Measurements from ENCODE around the gene TIMMDC1.
"Not testable (repeated sequence)": the region's sequence is repeated elsewhere in the genome, so short reads cannot be mapped to it uniquely, and the experiment has no call there.

TIMMDC1 gene

DNA sequence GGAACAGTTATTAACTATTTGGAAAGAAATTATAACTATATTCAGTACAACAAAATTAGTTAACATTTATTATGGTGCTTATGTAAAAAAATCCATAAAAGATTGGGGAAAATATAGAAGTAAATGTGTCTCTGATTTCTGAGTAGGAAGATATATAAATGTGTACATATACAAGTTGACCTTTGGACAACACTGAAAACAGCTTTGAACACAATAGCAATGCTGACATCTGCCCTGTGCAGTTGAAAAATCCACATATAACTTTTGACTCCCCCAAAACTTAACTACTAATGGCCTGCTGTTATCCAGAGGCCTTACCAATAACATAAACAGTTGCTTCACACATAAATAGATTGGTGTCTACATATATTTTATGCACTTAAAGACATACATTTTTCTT is 12.3 kb downstream of the TIMMDC1 start:
- DNase-seq (ENCODE audit: low read depth), result no peak

DNA sequence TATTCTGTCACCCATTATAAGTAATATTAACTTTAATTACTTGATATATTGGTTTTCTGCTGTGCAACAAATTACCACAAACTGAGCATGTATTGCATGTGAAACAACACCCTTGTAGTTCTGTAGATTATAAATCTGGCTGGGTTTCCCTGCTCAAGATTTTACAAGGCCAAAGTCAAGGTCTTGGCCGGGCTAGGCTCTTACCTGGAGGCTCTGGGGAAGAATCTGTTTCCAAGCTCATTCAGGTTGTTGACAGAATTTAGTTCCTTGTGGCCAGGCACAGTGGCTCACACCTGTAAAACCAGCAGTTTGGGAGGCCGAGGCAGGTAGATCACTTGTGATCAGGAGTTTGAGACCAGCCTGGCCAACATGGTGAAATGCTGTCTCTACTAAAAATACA is 16.3 kb downstream of the TIMMDC1 start:
- no peak for DNase-seq (ENCODE audit: low read depth)

DNA sequence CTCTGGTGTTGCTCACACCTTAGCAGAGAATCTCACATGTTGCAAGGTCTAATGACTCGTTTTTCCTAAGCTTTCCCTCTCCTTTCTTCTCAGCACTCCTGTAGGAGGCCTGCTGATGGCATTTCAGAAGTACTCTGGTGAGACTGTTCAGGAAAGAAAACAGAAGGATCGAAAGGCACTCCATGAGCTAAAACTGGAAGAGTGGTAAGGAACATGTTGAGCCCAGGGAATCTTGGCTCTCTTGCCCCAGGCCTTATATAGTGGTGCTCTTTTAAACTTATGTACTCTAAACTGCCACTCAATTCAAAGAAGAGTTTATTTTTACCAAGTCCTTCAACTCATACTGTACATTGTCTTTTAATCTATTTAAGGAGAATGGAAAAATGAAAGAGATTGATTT is 18.8 kb downstream of the TIMMDC1 start:
- DNase-seq (ENCODE audit: low read depth), result no peak

DNA sequence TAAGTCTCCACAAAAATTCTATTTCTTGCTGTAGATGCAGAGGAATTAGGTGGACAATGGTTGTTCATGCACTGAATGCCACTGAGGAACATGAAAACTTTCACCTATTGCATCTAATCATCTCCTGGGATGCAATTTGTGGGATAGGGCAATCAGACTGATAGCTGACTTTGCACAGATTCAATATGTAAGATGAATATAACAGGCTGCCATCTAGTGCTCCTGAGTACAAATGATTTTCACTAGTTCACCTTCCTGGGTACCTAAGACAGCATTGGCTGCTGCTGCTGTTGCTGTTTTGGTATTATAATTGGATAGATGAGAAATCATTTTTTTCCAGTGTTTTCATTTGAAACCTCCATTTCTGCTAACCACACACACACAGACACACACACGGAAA is 19.7 kb downstream of the TIMMDC1 start:
- DNase-seq (ENCODE audit: low read depth), result no peak

DNA sequence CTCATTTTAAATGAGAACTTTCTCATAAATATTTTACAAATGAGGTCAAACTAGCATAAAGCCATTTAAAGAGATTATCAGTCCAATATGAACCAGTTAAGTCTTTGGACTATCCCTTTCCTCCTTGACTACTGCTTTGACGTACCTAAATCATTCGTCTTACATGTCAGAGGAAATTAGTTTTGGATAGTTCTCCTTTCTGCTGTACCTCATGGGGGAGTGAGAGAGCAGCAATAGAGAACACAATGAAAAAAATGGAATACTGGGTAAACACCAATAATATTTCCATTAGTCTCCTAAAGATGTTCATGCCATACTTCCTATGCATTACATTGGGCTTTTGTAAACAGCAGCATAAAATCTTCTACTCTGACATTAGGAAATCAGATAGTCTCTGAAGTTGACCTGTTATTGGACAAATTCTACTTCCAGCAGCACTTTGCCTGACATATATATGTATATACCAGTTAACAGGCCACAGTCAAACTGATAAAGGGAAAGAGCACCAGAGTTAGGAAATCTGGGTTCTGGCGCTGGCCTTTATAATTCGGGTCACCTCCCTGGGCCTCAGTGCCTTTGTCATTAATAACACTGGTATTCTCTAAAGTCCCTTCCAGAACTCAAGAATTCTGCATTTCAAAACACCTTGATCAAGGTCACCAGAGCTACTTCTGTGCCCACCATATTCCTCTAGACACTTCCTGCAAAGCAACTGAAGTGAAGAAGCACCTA is 26.8 kb downstream of the TIMMDC1 start:
- DNase-seq (ENCODE audit: low read depth), result no peak

DNA sequence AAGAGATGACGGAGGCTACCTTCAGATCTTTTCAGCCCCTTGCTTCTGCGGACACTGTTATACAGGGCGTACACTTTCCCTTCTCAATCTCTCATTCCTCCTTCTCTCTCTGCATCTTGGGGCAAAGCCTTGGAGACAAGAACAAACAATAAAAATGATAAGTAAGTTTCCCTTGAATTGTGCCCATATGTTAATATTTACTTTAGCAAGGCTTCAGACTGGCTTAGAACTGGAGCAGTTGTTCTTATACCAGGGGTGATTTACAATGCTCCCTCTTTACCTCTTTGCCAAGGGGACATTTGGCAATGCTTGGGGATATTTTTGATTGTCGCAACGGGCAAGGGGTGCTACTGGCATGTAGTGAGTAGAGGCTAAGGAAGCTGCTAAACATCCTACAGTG is 29.4 kb downstream of the TIMMDC1 start:
- DNase-seq (ENCODE audit: low read depth), result no peak

DNA sequence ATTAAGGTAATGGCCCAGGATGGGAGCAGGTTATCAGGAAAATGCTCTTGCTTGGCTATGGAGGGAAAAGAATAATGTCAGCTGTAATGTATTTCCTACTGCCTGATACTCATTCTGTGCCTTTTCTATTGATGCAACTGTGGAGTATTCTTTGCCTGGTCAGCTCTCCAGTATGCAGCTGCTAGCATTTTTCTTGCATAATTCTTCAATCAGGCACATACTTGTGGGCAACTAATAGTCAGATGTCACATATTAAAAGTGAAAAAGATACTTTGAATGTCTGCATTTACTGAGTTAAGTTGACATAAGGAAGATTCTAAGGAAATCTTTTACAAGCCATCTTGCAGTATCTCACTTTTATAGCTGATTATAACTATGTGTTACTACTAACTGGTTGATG is 31.5 kb downstream of the TIMMDC1 start:
- DNase-seq (ENCODE audit: low read depth), result no peak

DNA sequence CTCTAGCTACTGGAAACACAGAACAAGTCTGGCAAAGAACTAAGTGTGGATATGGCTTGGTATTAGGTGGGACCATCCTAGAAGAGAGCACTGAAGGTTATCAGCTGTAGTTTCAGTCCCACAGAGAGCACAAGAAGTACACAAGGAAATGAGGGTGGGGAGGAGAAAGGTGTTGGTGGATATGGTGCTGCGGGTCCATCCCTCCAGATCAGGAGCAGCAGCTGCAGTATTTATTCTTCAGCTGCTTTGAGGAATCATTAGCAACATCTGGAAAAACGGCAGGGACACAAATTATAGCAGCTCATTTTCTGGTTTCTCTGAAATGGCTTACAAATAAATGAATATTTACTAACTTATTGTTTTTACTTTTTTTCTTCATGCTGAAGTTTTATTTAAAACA is 32.1 kb downstream of the TIMMDC1 start:
- DNase-seq (ENCODE audit: low read depth), result no peak

DNA sequence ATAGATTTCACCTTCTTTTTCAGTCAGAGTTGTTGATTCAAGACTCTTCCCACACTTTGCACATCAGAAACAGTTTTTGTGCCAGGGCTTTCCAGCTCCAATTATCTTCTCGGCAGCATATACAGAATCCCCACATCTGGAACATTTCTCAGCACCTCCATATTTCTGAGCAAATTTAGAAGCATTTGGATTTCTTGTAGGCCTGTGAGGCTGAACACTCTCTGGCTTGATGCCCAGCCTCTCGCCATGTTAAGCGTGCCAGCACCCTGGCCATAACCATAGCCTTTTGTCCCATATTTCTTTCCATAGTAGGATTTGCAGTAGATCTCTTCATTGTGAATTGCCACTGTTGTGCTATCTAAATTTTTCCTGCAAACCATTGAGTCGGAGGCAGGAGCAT is 32.8 kb downstream of the TIMMDC1 start:
- no peak for DNase-seq (ENCODE audit: low read depth)

DNA sequence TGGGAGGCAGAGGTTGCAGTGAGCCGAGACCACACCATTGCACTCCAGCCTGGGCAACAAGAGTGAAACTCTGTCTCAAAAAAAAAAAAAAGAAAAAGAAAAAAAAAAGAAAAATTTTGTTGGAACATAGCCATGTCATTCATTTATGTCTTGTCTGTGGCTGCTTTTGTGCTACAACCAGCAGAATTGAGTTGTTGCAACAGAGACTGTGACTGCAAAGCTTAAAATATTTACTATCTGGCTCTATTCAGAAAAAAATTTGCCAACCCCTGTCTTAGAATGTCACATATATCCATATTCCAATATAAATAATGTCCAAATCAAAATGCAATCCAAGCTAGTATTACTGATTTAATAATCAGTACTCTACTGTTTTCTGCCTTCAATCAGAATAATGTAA is 35.9 kb downstream of the TIMMDC1 start:
- no peak for DNase-seq (ENCODE audit: low read depth)

DNA sequence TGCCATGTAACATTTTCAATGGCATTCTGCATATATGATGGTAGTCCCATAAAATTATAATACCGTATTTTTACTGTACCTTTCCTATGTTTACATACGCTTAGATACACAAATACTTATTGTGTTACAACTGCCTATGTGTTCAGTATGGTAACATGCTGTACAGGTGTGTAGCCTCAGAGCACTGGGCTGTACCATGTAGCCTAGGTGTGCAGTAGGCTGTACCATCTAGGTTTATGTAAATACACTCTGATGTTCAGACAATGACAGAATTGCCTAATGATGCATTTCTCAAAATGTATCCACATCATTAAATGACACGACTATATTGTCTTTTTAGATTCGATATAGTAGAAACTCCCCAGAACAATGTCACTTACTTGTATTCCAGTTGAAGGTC is 38.4 kb downstream of the TIMMDC1 start:
- DNase-seq (ENCODE audit: low read depth), result no peak

DNA sequence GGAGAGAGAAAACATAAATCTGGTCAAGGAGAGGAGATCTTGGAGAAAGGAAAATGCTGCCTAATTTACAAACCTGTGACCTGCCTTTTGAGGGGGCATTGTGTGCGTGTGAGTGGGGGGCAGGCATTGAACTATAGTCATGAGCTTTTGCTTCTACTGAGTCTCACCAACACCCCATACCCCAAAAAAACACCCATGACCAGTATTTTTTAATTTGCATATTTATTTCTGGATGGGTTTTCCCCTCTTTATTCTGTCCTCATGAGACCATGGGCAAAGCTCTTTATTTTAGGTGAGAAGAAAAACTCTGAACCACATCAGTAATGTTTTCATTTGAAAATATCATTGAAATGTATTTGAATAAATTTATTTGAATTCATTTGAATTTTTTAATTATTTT is 40.4 kb downstream of the TIMMDC1 start:
- DNase-seq (ENCODE audit: low read depth), result no peak

DNA sequence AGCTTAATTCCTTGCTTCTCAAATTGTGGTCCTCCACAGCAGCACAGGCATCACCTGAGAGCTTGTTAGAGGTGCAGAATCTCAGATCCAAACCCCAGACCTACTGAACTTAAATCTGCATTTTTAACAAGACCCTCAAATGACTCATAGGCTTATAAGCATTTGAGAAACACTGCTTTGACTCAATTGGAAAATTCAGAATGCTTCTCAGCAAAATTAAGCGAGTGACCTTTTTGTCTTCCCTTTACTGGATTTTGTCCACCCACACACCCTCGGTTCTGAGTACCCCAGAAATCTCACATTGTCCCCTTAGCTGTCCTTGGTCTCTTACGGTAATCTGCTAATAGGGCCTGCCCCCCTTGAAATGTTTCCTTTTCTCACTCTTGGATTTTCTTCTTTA is 43.2 kb downstream of the TIMMDC1 start:
- no peak for DNase-seq (ENCODE audit: low read depth)

DNA sequence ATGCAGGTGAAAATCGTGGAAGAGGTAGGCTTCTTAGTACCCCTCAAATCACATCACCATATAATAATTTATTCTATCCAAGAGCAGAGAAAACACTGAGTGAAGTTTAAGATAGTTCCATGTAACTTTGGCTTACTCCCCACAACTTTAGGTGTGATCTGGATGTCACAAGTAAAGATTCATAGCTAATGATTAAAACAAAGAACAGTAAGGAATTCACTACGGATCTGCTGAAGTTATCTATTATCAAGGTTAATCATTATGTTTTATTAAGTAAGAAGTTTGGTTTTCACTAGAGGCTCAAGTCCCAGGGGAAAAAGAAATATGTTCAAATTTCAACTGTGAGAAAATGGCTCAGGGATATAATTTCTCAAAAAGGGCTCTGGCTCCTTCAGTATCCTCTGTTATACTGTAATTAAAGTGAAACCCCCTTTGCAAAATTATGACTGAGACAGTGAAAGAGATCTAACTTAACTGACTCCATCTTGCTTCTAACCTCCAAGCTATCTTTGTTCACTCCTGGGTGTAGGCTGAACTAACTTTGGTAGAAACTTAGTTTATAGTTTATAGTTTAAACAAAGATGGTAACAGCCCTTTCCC is 43.9 kb downstream of the TIMMDC1 start:
- DNase-seq (ENCODE audit: low read depth), result no peak

DNA sequence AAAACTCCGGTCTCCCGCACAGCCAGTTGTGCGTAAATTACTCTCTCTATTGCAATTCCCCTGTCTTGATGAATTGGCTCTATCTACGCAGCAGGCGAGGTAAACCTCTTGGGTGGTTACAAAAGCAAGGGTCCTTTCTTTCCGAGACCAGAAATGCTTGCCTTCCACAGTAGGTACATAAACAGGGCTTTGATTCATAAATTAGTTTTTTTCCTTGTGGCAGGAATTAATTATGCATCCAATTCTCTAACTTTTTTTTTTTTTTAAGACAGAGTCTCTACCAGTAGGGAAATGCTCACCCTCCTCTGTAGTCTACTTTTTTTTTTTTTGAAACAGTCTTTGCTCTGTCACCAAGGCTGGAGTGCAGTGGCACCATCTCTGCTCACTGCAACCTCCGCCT is 44.8 kb downstream of the TIMMDC1 start:
- DNase-seq (ENCODE audit: low read depth), result no peak

DNA sequence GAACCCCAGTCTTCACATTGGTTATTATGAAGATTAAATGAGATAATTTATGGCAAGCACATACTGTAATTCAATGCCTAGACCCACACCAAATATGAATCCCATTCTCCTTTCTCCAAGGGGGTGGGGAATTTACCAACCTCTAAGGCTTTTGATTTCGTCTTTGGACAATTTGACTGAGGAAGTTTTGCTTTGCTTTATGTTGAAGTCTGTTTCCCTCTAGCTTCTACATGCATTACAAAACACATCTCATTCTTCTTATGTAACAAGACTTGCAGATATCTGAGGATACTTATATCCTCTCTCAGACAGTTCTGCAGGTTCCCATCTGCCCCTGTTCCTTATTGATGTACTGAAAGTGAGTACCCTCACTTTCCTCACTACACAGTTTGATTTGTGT is 48.9 kb downstream of the TIMMDC1 start:
- DNase-seq (ENCODE audit: low read depth), result no peak

DNA sequence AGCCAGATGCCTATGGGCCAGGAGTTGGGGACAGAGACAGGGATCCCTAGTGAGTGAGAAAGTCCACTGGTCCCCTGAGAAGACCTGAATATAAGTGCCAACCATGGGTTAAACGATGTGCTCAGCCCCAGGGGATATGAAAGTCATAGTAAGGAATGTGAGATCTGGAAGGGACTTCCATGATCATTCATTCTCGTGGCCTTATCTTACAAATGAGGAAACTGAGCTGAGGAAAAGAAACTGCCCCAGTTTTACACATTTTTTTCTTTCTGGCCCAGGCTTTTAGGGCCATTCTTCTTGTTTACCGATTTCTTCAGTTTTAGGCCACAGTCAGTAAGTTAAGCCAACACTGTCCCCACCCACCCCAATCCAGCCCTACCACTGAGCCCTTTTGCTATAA is 50.0 kb downstream of the TIMMDC1 start:
- no peak for DNase-seq (ENCODE audit: low read depth)

DNA sequence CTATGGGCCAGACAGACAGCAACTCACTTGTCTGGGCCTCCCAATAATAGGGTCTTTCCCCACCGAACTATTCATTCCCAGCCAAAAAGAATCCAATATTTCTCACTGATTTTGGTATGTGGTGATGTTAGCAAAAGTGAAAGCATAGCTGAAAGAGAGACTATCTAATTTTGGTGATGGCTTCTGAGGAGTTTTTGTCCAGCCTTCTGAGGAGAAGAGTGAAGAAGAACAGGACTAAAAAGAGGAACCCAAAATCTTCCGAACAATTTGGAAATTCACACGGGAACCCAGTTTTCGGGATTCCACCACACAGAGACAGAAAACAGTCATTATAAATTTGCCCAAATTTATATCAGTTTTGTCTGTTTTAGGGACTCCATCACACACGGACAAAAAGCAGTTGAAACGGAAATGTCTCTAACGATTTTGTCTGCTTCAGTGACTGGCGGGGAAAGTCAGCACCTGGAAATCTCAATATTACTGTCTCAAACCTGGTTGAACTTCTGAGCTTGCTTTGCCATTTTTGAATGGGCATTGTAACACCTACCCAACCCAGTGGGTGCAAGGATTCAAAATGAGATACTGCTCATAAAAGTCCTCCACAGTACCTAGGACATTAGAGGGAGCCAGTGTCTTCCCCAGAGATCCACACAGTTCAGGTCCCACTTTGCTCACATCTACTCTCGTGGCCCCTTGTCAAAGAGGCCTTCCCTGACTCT is 52.0 kb downstream of the TIMMDC1 start:
- no peak for DNase-seq (ENCODE audit: low read depth)

DNA sequence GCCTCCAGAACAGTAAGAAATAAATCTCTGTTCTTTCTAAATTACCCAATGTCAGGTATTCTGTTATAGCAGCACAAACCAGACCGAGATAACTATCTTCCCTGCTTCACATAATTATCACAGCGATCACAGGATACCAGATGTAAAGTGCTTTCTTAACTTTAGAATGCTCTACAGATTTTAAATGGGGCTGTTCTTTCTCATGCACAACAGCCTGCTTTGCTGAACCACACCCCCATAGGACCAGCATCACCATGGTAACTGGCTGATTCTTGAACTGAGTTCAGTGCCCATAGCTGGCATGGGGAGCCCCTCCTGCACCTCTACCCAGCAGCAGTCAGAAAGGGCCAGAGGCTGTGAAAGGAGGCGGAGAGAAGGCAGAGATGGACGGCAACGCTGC is 53.3 kb downstream of the TIMMDC1 start:
- no peak for DNase-seq (ENCODE audit: low read depth)

DNA sequence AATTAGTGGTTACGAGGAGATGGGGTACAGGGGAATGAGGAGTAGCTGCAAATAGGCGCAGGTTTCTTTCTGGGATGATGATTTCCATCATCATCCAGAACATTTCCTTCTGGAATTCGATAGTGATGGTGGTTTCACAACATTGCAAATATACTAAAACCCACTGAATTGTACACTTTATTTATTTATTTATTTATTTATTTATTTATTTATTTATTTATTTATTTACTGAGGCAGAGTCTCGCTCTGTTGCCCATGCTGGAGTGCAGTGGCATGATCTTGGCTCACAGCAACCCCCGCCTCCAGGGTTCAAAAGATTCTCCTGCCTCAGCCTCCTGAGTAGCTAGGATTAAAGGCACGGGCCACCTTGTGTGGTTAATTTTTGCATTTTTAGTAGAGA is 54.6 kb downstream of the TIMMDC1 start:
- DNase-seq (ENCODE audit: low read depth), result not testable (repeated sequence)

DNA sequence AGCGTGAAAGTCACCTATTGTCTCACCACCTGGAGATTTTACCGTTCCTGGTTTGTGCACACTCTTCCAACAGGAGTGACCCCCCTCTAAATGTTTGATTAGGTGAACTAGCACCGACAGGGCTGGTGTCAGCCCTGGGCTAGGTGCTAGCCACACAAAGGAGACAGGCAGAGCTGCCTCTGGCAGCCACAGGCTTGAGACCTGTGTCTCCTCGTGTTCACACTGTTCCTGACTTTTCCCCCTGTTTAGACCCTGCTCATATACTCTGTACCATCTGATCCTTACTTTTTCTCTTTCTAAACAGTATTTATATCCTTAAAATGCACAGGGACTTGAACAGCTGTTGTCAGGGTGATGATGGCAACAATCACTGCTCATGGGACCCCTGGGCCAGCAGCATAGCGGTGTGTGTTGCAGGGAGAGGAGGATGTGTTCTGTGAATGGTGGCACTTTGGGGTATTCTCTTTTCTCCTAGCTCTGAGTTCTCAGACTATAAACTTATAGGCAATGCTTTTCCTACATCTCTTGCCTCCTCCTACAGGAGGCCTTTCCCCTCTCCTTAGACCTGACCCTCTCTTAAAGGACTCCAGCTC is 55.6 kb downstream of the TIMMDC1 start:
- no peak for DNase-seq (ENCODE audit: low read depth)

DNA sequence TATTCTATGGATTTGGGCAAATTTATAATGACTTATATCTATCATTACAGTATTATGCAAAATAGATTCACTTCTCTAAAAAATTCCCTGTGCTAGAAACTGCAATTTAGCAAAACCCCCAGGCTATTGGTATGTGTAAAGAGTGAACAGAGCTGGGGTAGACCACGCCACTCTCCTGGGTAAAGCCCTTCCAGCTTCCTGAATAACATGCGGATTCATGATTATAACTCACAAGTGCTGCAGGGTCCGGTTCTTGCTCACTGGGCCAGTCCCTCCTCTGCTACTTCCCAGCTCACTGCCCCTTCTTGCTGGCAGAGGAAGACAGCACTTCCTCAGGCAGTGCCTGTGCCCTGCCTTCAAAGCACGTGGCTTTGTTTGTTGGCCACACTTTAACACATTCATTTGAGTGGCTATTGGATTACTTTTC is 57.0 kb downstream of the TIMMDC1 start:
- DNase-seq (ENCODE audit: low read depth), result no peak

DNA sequence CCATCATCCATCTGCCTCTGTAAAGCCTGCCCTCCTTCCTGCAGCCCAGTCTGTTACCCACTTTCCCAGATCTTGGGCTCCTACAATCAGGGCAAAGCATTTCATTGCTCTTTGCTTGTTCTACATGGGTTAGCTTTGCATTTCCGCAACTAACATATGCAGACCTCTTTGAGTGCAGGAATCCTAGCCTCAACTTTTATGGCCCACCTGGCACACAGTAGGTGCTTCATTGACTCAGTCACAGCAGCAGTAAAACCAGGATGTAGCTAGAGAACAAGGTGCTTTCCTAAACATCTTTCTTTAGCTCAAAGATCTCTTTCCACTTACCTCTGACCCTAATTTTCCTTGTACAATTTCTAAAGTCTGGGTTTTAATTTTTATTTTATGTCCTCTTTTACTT is 57.6 kb downstream of the TIMMDC1 start:
- DNase-seq (ENCODE audit: low read depth), result no peak

All from activated T-helper 9 cell treated with anti-CD3 and anti-CD28 coated beads, Interleukin-2, amount 50 U/mL, for 16 hours (primary cell).